AML-193 (cell line): ENCODE results near the gene GALNT9.
"Not testable (repeated sequence)": the region's sequence is repeated elsewhere in the genome, so short reads cannot be mapped to it uniquely, and the experiment has no call there.

Experiments
- DNase-seq, 2 experiments: peaks; one replicate each; lab custom pipeline; 2025; lab: John Stamatoyannopoulos, UW

GALNT9 gene

DNA sequence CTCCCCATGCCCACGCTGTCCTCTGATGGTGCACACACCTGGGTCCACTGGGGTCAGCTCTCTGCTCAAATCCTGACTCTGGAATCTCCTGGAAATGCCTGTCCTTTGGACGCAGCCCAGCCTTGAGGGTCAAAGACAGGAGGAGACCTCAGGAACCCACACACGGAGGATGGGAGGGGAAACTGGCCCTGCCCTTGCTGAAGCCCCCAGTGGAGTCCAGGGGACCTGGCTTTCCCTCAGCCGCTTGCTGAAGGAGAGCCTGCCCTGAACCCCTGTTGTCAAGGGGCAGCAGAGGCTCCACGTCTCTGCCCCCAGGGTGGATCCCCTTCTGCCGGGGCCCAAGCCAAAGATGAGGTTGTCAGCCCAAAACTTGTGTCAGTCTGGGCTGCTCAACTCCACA lies 16.9 kb downstream of the GALNT9 start:
- no peak for DNase-seq

DNA sequence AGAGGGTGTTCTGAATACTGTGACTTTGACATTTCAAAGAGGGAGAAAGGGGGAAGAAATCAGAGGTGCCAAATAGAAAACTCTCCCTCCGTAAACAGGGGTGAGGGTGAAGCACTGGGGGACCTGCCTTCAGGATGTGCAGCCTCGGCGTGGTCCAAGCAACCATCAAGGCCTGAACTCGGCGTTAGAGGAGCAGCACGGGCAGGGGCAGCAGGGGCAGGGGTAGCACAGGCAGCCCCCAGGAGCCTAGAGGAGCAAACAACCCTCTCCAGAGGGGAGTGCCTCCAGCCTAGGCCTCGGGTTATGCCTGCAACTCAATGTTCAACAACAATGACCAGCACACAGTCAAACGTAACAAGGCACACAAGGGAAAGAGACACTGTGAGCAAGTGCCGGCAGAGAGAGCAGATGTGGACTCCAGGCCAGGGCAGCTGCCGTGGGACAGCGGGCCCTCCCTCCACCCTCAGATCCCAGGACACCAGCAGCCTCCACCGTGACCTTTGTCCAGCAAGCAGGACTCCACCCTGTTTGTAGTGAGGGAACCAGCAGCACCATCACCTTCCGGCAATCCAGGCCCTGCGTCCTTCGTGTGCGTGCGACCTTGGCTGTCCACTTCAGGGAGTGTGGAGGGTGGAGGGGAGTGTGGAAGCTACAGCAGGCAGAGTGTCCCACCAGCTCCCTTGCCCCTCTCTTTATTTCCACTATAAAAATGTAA lies 18.0 kb downstream of the GALNT9 start:
- no peak for DNase-seq

GRCh38 chr12:132310181-132311040 lies 19.0 kb downstream of the GALNT9 start:
- DNase-seq: no peak

DNA sequence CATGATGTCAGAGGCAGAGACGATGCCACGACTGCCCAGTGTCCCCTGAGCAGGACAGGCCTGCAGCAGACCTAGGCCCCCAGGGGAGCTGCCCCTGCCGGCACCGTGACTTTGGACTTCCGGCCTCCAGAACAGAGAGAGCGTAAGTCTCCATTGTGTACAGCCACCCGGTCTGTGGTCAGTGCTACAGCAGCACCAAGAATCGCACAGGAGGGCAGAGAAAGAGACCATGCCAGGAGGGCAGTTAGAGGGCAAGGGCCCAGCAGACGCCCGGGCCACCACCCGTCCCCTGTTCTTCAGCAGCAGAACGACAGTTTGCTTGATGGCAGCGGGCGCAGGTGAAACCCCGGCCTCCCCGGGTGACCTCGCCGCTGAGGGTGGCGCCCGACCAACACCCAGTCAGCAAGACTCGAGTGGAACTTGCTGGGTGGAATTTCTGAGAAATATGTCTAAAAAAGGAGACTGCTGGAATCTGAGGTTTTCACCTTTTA lies 19.7 kb downstream of the GALNT9 start:
- no peak for DNase-seq

- DNase-seq: no peak
These were observed 20.4 kb downstream of the GALNT9 start for GRCh38 chr12:132308853-132309595.

DNA sequence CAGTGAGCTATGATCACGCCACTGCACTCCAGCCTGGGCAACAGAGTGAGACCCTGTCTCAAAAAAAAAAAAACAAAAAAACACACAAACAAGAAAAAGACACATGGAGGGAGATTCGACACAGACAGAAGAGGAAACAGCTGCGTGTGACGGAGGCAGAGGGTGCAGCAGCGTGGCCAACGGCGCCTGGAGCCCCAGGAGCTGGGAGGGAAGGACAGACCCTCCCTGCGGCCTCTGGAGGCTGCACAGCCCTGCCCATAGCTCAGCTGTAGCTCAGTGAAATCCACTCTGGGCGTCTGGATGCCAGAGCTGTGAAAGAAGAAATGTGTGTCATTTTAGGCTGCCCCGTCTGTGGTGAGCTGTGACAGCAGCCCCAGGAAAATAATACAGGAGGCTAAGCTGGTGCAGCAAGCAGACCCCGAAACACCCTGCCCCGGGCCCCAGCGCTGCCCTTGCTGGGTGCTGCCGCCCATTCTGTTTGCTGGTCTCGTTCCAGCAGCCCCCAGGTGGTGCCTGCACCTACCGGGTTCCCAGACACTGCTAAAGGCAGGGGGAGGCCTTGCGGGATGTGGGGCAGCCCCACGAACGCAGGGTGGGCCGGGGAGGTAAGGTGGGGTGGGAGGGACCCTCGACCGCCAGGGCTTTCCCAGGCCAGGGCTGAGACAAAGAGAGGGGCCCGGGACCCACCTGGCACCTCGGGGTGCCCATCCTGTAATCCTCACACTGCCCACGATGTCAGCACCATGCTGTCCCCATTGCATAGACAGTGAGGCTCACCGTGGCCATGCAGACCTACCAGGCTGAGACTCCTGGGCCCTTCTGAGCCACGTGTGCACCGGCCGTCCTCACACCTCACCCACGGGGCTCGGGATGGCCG lies 21.2 kb downstream of the GALNT9 start:
- DNase-seq: no peak

DNA sequence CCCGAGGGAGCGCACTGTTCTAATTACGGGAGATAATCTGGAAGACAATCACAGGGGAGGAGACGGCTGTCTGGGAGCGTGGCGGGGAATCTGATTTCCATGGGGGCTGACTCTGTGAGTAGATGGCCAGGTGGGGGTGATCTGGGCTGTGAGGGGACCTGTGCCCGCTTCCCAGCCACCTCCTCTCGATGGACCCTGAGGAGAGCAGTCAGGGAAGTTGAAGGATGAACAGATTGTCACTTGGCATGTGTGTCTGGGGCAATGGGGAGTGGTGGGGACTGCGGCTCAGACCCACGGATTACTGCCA lies 22.6 kb downstream of the GALNT9 start:
- DNase-seq: no peak

- DNase-seq: no peak
These were observed 23.2 kb downstream of the GALNT9 start for GRCh38 chr12:132305991-132306884.

GRCh38 chr12:132305560-132305966 lies 23.8 kb downstream of the GALNT9 start:
- DNase-seq: no peak

DNA sequence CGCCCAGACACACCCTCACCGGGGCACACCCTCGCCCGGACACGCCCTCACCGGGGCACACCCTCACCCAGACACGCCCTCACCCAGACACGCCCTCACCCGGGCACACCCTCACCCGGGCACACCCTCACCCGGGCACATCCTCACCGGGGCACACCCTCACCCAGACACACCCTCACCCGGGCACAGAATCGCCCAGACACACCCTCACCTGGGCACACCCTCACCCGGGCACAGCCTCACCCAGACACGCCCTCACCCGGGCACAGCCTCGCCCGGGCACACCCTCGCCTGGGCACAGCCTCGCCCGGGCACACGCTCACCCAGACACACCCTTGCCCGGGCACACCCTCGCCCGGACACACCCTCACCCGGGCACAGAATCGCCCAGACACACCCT lies 24.5 kb downstream of the GALNT9 start:
- not testable (repeated sequence) for DNase-seq

DNA sequence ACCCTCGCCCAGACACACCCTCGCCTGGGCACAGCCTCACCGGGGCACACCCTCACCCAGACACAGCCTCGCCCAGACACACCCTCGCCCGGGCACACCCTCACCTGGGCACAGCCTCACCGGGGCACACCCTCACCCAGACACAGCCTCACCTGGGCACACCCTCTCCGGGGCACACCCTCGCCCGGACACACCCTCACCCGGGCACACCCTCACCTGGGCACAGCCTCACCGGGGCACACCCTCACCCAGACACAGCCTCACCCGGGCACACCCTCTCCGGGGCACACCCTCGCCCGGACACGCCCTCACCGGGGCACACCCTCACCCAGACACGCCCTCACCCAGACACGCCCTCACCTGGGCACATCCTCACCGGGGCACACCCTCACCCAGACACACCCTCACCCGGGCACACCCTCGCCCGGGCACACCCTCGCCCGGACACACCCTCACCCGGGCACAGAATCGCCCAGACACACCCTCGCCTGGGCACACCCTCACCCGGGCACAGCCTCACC lies 25.5 kb downstream of the GALNT9 start:
- not testable (repeated sequence) for DNase-seq

DNA sequence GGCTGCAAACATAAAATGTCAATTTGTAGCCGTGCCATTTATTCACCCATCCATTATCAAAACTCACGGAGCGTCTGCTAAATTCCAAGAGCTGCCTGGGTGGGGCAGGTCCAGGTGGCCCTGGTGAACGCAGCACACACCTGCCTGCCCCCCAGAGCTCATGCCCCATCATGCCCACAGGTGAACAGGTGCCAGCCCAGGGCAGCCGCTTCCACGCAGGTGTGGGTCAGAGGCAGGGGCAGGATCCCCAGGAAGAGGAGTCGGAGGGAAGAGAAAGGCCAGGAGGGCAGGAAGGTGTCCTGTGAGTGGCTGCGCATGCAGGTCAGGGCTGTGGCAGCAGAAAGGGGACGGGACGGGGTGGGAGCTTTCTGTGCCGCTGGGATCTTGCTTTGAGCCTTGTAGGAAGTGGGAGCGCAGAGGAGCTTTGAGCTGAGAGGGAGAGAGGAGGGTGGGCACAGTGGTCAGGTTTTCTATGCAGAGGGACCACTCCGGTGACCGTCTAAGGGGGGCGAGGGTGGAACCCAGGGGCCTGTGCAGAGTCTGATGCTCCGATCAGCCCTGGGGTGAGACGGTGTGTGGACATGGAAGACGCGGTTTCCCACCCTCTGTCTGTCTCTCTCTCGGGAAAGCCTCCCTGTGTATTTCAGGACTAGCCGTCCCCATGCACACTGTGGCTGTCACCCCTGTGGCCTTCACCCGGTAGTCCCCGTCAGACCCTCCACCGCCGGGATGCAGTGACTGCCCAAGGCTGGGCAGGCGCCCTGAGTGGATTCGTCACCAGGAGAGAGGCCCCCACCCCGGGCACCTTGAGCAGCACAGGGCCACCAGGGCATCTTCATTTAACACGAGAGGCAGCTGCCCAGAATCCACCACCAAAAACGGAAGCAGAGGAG lies 26.7 kb downstream of the GALNT9 start:
- DNase-seq: no peak

DNA sequence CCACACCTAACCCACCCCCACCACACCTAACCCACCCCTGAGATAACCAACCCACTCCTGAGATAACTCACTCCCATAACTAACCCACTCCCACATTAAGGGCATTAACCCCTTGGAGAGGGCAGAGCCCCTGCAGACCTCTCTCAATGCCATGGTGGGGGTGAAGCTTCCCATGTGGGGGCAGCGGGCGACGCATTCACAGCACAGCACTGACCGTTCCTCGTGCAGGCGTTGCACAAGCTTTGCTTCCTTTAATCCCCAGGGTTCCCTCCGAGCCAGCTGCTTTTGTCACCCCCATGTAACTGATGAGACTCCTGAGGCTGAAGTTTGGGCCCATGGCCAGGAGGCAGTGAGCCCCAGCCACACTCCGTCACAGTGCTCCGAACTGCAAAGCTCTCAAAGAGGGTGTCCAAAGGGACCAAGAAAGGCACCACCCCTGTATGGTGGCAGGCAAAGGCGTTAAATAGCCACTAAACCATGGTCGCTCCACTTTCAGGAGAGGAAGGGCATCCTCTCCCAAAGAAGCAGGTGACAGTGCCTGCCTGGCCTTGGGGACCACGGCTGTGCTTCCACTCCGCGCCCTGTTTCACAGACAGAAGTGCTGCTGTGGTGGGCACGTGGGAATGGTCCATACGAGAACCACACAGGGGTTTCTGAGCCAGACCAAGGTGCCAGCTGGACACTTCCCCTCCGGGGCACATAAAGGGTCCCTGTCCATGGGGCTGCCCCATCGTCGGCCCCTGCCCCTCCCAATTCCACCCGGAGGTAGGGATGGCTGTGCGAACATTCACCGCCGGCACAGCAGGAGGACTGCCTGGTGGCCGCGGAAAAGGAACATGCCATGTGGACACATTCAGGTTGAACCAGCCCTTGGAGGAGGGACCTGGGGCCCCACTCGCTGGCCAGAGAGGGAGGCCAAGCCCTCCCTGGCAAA lies 28.3 kb downstream of the GALNT9 start:
- DNase-seq: no peak

- DNase-seq: no peak
These were observed 33.3 kb downstream of the GALNT9 start for GRCh38 chr12:132296063-132296462.

DNA sequence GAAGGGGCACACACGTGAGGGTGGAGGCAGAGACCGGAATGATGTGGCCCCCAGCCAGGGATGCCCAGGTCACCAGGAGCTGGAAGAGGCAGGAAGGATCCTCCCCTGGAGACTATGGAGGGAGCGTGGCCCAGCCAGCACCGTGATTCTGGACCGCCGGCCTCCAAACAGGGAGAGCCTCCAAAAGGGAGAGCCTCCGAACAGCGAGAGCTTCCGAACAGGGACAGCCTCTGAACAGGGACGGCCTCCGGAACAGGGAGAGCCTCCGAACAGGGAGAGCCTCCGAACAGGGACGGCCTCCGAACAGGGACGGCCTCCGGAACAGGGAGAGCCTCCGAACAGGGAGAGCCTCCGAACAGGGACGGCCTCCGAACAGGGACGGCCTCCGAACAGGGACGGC lies 33.8 kb downstream of the GALNT9 start:
- DNase-seq: not testable (repeated sequence)

DNA sequence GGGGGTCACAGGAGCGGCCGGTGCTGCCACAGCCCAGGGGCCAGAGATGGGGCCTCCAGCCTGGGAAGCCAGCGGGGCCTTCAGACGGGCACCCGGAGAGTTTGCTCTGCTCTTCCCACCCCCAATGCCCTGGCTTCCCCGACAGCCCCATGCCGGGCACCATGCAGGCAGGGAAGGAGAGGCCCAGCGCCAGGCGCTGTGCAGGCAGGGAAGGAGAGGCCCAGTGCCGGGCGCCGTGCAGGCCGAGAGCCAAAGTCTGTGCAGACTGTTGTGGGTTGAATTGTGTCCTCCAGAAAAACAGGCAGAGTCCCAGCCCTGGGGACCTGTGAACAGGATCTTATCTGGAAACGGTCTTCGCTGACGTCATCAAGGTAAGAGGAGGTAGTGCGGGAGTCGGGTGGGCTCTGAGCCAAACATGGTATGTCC lies 34.3 kb downstream of the GALNT9 start:
- DNase-seq: no peak

- no peak for DNase-seq
These were observed 35.0 kb downstream of the GALNT9 start for GRCh38 chr12:132294121-132295034.
